HUES48 (cell line): ENCODE measurements around the gene AGRN.

Source experiments
- H3K27ac ChIP-seq: one replicate; pipeline ENCODE4 v1.7.0; 2013; ENCODE audit warnings: low read depth, low read length, inconsistent platforms
- H3K27me3 ChIP-seq: 2 replicates; pipeline ENCODE4 v1.6.1; 2013; ENCODE audit warnings: mild to moderate bottlenecking, low read length; ENCODE audit not compliant: control insufficient read depth, insufficient read depth
- H3K36me3 ChIP-seq: 2 replicates; pipeline ENCODE4 v1.6.1; 2013; ENCODE audit warnings: low read length; ENCODE audit not compliant: control insufficient read depth, insufficient read depth
- H3K4me1 ChIP-seq: 2 replicates; pipeline ENCODE4 v1.6.1; 2013; ENCODE audit warnings: mild to moderate bottlenecking, low read length; ENCODE audit not compliant: control insufficient read depth, insufficient read depth
- H3K4me3 ChIP-seq: 2 replicates; pipeline ENCODE4 v1.5.1; 2013; ENCODE audit warnings: mild to moderate bottlenecking, low read depth, low read length
- H3K9ac ChIP-seq: 2 replicates; pipeline ENCODE4 v1.6.1; 2013; ENCODE audit warnings: mild to moderate bottlenecking, low read depth, low read length, moderate library complexity
- H3K9me3 ChIP-seq: 2 replicates; pipeline ENCODE4 v1.6.1; 2013; ENCODE audit warnings: low read length; ENCODE audit not compliant: control insufficient read depth, insufficient read depth

Gene AGRN

GRCh38 chr1:995665-996633 is 24.0 kb upstream of the AGRN start:
- Histone ChIP-seq H3K9me3 (no peaks in the 10 kb centered on the region), H3K36me3 (no peaks in the 10 kb centered on the region), H3K4me1 (no peaks in the 10 kb centered on the region), H3K27me3 (peaks cover 85% of the 10 kb centered on the region), H3K4me3 (no peak overlapping the region), H3K27ac (no peak overlapping the region), H3K9ac (no peak overlapping the region)

- Histone ChIP-seq H3K9me3 (no peaks in the 10 kb centered on the region), H3K27ac (no peak overlapping the region)
Measured at GRCh38 chr1:996851-997712, 22.8 kb upstream of the AGRN start.

GRCh38 chr1:997713-997992 is 22.3 kb upstream of the AGRN start:
- Histone ChIP-seq H3K9ac (no peak overlapping the region), H3K27ac (no peak overlapping the region), H3K36me3 (no peaks in the 10 kb centered on the region), H3K27me3 (peaks cover 84% of the 10 kb centered on the region), H3K4me3 (no peak overlapping the region), H3K4me1 (no peaks in the 10 kb centered on the region), H3K9me3 (no peaks in the 10 kb centered on the region)

More at GRCh38 chr1:996851-997712, 22.8 kb upstream of the AGRN start:
- Histone ChIP-seq H3K4me3 (no peak overlapping the region), H3K36me3 (no peaks in the 10 kb centered on the region), H3K4me1 (no peaks in the 10 kb centered on the region), H3K27me3 (peaks cover 87% of the 10 kb centered on the region), H3K9ac (no peak overlapping the region)

GRCh38 chr1:997993-998744 is 21.8 kb upstream of the AGRN start:
- Histone ChIP-seq H3K27ac (no peak overlapping the region), H3K36me3 (no peaks in the 10 kb centered on the region), H3K4me3 (peak overlapping the region; percentile 40; the same call in 1 of the 2 replicates), H3K4me1 (no peaks in the 10 kb centered on the region), H3K9me3 (no peaks in the 10 kb centered on the region), H3K27me3 (peaks cover 84% of the 10 kb centered on the region), H3K9ac (no peak overlapping the region)

- H3K9me3 ChIP-seq = no peaks in the 10 kb centered on the region
- no peaks in the 10 kb centered on the region for H3K36me3 ChIP-seq
- no peak overlapping the region for H3K27ac ChIP-seq
- no peaks in the 10 kb centered on the region for H3K4me1 ChIP-seq
- peaks cover 86% of the 10 kb centered on the region for H3K27me3 ChIP-seq
- no peak overlapping the region for H3K9ac ChIP-seq
- H3K4me3 ChIP-seq = peak overlapping the region; percentile 61; the same call in 1 of the 2 replicates
Measured at GRCh38 chr1:998745-998994, 21.2 kb upstream of the AGRN start.

GRCh38 chr1:998995-999724 is 20.8 kb upstream of the AGRN start:
- Histone ChIP-seq H3K27me3 (peaks cover 87% of the 10 kb centered on the region), H3K36me3 (no peaks in the 10 kb centered on the region), H3K9me3 (no peaks in the 10 kb centered on the region), H3K27ac (peak overlapping the region; percentile 51), H3K9ac (no peak overlapping the region), H3K4me3 (peak overlapping the region; percentile 61; the same call in 1 of the 2 replicates), H3K4me1 (no peaks in the 10 kb centered on the region)

- Histone ChIP-seq H3K4me1 (no peaks in the 10 kb centered on the region; the same call in 1 of the 2 replicates), H3K4me3 (peak within 1 kb of the TSS; percentile 61), H3K27me3 (peaks cover 90% of the 10 kb centered on the region), H3K36me3 (no peaks in the 10 kb centered on the region), H3K9ac (peak within 1 kb of the TSS; percentile 65; the same call in 1 of the 2 replicates), H3K27ac (peak within 1 kb of the TSS; percentile 75), H3K9me3 (no peaks in the 10 kb centered on the region)
Measured at GRCh38 chr1:999725-1000356, 20.1 kb upstream of the AGRN start, which contains the start of gene HES4. Gene HES4, minus strand, starts transcription at chr1:1000097. Its CDS starts 124 bp downstream, at chr1:999973.

GRCh38 chr1:1000357-1001056 is 19.4 kb upstream of the AGRN start:
- Histone ChIP-seq H3K9ac (peak overlapping the region; percentile 65; the same call in 1 of the 2 replicates), H3K9me3 (no peaks in the 10 kb centered on the region), H3K27ac (peak overlapping the region; percentile 75), H3K4me3 (peak overlapping the region; percentile 61), H3K4me1 (peaks cover 3% of the 10 kb centered on the region; the same call in 1 of the 2 replicates), H3K27me3 (peaks cover 89% of the 10 kb centered on the region), H3K36me3 (no peaks in the 10 kb centered on the region)

- H3K27ac ChIP-seq = peak overlapping the region; percentile 36
- no peaks in the 10 kb centered on the region for H3K36me3 ChIP-seq
- H3K4me1 ChIP-seq = peaks cover 3% of the 10 kb centered on the region; the same call in 1 of the 2 replicates
- no peak overlapping the region for H3K9ac ChIP-seq
- no peaks in the 10 kb centered on the region for H3K9me3 ChIP-seq
- H3K27me3 ChIP-seq = peaks cover 83% of the 10 kb centered on the region
- peak overlapping the region; percentile 61; the same call in 1 of the 2 replicates for H3K4me3 ChIP-seq
Measured at GRCh38 chr1:1001057-1001783, 18.7 kb upstream of the AGRN start.
